Measurements from ENCODE around the gene SLA2. TPM values are rescaled to one million over a fixed set of nuclear protein-coding genes. Genes with fewer than 3 reads are reported as not detected.

The SLA2 gene
- total and polyA plus RNA-seq, 4 donors = 0.24 to 0.39 (median 0.27) TPM; not detected in 1

DNA sequence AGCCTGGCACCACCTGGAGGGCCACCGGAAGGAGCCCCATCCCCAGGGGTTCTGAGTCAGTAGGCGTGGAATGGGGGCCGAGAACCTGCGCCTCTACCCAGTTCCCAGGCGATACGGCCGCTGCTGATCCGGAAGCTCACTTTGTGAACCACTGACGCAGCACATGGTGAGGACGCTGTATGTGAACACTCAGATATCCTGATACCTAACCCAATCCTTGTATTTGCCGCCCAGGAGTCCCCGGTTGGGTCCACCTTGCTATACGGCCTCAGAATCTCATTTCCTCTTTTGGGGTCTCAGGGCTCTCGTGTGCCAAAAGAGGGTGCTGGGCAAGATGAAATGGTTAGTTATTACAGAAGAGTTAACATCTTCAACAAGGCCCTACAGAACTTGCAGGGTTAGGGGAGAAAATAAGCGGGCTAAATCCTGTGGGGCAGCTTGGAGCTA lies 41.0 kb downstream of the SLA2 start:
- Histone ChIP-seq H3K9me3 (ENCODE audit: control insufficient read depth, insufficient read depth, low read length) (no peaks in the 10 kb centered on the region), H3K27me3 (ENCODE audit: control insufficient read depth, insufficient read depth, low read length) (no peaks in the 10 kb centered on the region), H3K4me3 (ENCODE audit: low read depth, low read length) (peak overlapping the region; percentile 88), H3K36me3 (ENCODE audit: control insufficient read depth, insufficient read depth, low read length) (peaks cover 24% of the 10 kb centered on the region), H3K4me1 (ENCODE audit: control insufficient read depth, insufficient read depth, low read length) (peaks cover 22% of the 10 kb centered on the region), H3K27ac (ENCODE audit: low read depth, low read length) (peak overlapping the region; percentile 72)
- no peak for DNase-seq (ENCODE audit: low read depth in 4 of 6, low spot score in 6 of 6)
- 66% methylated on average over 12 of the region's 15 CpGs for WGBS (ENCODE audit: insufficient coverage)

- DNase-seq (ENCODE audit: low read depth in 4 of 6, low spot score in 6 of 6) = no peak
- Histone ChIP-seq H3K36me3 (ENCODE audit: control insufficient read depth, insufficient read depth, low read length) (no peaks in the 10 kb centered on the region), H3K4me1 (ENCODE audit: control insufficient read depth, insufficient read depth, low read length) (peaks cover 13% of the 10 kb centered on the region), H3K4me3 (ENCODE audit: low read depth, low read length) (no peak overlapping the region), H3K9me3 (ENCODE audit: control insufficient read depth, insufficient read depth, low read length) (no peaks in the 10 kb centered on the region), H3K27ac (ENCODE audit: low read depth, low read length) (no peak overlapping the region), H3K27me3 (ENCODE audit: control insufficient read depth, insufficient read depth, low read length) (no peaks in the 10 kb centered on the region)
- 79% methylated on average over 1 of the region's 1 CpG for WGBS (ENCODE audit: insufficient coverage)
Measured at GRCh38 chr20:36601540-36601939, 44.5 kb downstream of the SLA2 start.

- WGBS (ENCODE audit: insufficient coverage) = 100% methylated on average over 2 of the region's 5 CpGs
- H3K27ac ChIP-seq (ENCODE audit: low read depth, low read length) = no peak overlapping the region
Measured at GRCh38 chr20:36599912-36600345, 46.1 kb downstream of the SLA2 start.

DNA sequence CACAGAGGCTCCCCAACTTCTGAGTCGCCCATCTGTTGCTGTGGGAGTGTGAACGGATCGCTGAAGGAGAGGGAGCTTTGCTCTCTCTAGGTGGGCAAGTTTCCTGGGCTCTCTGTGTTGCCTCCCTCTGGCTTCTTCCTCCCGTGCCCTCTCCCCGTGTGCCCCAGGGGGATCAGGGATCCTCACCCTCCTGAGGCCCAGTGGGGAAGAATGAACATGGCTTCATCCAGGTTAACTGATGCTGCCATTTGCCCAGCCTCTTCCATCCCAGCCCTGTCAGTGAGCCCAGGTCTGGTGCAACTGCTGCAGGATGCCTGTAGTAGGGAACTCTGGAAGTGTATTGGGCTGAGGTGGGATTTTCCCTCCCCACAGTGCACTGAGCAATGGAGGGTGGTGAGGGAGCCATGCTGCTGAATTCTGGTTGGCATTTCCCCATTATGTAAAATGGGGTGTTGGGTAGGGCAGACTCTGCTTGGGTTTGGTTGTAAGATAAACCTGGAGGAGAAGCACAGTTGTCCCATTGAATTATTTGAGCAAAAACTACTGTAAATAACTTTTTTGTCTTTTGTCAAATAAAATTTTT lies 52.6 kb downstream of the SLA2 start:
- no peak overlapping the region for H3K4me3 ChIP-seq (ENCODE audit: low read depth, low read length)
- DNase-seq (ENCODE audit: low read depth in 4 of 6, low spot score in 6 of 6) = no peak
- H3K27ac ChIP-seq (ENCODE audit: low read depth, low read length) = no peak overlapping the region
- H3K36me3 ChIP-seq (ENCODE audit: control insufficient read depth, insufficient read depth, low read length) = peaks cover 12% of the 10 kb centered on the region
- H3K9me3 ChIP-seq (ENCODE audit: control insufficient read depth, insufficient read depth, low read length) = no peaks in the 10 kb centered on the region
- H3K4me1 ChIP-seq (ENCODE audit: control insufficient read depth, insufficient read depth, low read length) = peaks cover 10% of the 10 kb centered on the region
- no peaks in the 10 kb centered on the region for H3K27me3 ChIP-seq (ENCODE audit: control insufficient read depth, insufficient read depth, low read length)
- 91% methylated on average over 4 of the region's 5 CpGs for WGBS (ENCODE audit: insufficient coverage)

More at GRCh38 chr20:36599912-36600345, 46.1 kb downstream of the SLA2 start:
- Histone ChIP-seq H3K36me3 (ENCODE audit: control insufficient read depth, insufficient read depth, low read length) (no peaks in the 10 kb centered on the region), H3K4me3 (ENCODE audit: low read depth, low read length) (no peak overlapping the region), H3K27me3 (ENCODE audit: control insufficient read depth, insufficient read depth, low read length) (no peaks in the 10 kb centered on the region), H3K9me3 (ENCODE audit: control insufficient read depth, insufficient read depth, low read length) (no peaks in the 10 kb centered on the region), H3K4me1 (ENCODE audit: control insufficient read depth, insufficient read depth, low read length) (peaks cover 3% of the 10 kb centered on the region)
- DNase-seq (ENCODE audit: low read depth in 4 of 6, low spot score in 6 of 6) = no peak

DNA sequence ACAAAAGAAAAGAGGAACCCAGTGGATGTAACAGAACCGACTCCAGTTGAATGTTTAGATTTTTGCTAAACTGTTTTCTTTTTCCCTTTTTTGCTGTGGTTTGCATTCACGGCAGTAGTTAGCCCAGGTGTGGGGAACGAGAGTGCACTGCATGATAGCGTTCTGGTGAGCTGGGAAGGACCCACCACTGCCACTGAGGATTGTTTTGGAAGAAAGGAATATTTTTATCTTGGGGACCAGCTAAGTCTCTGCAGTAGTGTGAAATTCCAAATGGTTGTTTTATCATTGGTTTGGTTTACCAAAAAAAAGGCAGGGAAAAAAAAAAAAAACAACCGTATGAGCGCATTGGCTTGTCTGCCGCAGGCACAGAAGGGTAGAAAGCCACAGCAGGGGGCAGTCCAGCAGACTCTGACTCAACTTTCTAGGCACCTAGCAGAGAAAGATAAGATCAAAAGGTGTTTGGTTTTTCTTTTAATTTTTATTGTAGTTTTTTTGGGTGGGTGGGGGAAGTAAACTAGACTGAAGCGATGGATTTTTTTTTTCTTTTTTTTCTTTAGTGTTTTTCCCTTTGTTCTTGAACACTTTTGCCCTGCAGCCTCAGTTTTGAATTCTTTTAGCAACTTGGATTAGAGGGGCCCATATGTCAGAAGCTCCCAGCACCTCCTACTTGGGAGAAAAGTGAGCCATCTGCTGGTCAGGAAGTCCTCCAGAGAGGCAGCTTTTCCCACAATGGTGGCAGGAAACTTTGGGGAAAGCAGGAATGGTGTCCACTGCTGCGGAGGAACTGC lies 53.9 kb downstream of the SLA2 start:
- H3K36me3 ChIP-seq (ENCODE audit: control insufficient read depth, insufficient read depth, low read length) = peaks cover 18% of the 10 kb centered on the region
- peak in 2 of 6 donors; percentile 71 to 79 for DNase-seq (ENCODE audit: low read depth in 4 of 6, low spot score in 6 of 6)
- H3K27ac ChIP-seq (ENCODE audit: low read depth, low read length) = no peak overlapping the region
- 72% methylated on average over 6 of the region's 9 CpGs for WGBS (ENCODE audit: insufficient coverage)
- H3K9me3 ChIP-seq (ENCODE audit: control insufficient read depth, insufficient read depth, low read length) = no peaks in the 10 kb centered on the region
- H3K27me3 ChIP-seq (ENCODE audit: control insufficient read depth, insufficient read depth, low read length) = no peaks in the 10 kb centered on the region
- no peak overlapping the region for H3K4me3 ChIP-seq (ENCODE audit: low read depth, low read length)
- H3K4me1 ChIP-seq (ENCODE audit: control insufficient read depth, insufficient read depth, low read length) = peaks cover 10% of the 10 kb centered on the region

GRCh38 chr20:36591281-36591680 lies 54.7 kb downstream of the SLA2 start:
- Histone ChIP-seq H3K27me3 (ENCODE audit: control insufficient read depth, insufficient read depth, low read length) (no peaks in the 10 kb centered on the region), H3K36me3 (ENCODE audit: control insufficient read depth, insufficient read depth, low read length) (peaks cover 21% of the 10 kb centered on the region), H3K4me1 (ENCODE audit: control insufficient read depth, insufficient read depth, low read length) (peaks cover 10% of the 10 kb centered on the region), H3K4me3 (ENCODE audit: low read depth, low read length) (no peak overlapping the region), H3K27ac (ENCODE audit: low read depth, low read length) (no peak overlapping the region), H3K9me3 (ENCODE audit: control insufficient read depth, insufficient read depth, low read length) (no peaks in the 10 kb centered on the region)
- WGBS (ENCODE audit: insufficient coverage) = 64% methylated on average over 5 of the region's 5 CpGs
- DNase-seq (ENCODE audit: low read depth in 4 of 6, low spot score in 6 of 6) = peak in 2 of 6 donors; percentile 14 to 39

DNA sequence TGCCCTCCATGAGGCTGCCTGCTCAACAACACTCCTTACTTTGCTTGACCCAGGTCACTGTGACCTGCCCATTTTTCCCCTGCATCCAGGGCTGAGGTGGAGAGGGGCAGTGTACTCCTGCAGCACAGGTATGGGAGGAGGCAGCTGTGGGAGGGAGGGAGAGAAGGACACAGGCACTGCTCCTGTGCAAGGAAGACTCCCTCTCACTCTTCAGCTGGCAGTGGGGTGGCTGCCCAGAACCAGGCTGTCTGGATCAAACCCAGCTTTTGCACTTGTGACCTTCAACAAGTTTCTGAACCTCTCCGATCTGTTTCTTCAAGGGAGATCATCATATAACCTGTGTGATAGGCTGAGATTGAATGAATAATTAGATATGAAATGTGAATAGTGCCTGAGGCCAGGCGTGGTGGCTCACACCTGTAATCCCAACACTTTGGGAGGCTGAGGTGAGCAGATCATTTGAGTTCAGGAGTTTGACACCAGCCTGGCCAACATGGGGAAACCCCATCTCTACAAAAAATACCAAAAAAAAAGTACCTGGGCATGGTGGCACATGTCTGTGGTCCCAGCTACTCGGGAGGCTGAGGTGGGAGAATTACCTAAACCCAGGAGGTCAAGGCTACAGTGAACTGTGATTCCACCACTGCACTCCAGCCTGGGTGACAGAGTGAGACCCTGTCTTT lies 58.5 kb downstream of the SLA2 start:
- no peak overlapping the region for H3K27ac ChIP-seq (ENCODE audit: low read depth, low read length)
- H3K9me3 ChIP-seq (ENCODE audit: control insufficient read depth, insufficient read depth, low read length) = no peaks in the 10 kb centered on the region
- no peak overlapping the region for H3K4me3 ChIP-seq (ENCODE audit: low read depth, low read length)
- H3K36me3 ChIP-seq (ENCODE audit: control insufficient read depth, insufficient read depth, low read length) = peaks cover 25% of the 10 kb centered on the region
- WGBS (ENCODE audit: insufficient coverage) = 75% methylated on average over 2 of the region's 3 CpGs
- peaks cover 10% of the 10 kb centered on the region for H3K4me1 ChIP-seq (ENCODE audit: control insufficient read depth, insufficient read depth, low read length)
- H3K27me3 ChIP-seq (ENCODE audit: control insufficient read depth, insufficient read depth, low read length) = no peaks in the 10 kb centered on the region
- no peak for DNase-seq (ENCODE audit: low read depth in 4 of 6, low spot score in 6 of 6)

DNA sequence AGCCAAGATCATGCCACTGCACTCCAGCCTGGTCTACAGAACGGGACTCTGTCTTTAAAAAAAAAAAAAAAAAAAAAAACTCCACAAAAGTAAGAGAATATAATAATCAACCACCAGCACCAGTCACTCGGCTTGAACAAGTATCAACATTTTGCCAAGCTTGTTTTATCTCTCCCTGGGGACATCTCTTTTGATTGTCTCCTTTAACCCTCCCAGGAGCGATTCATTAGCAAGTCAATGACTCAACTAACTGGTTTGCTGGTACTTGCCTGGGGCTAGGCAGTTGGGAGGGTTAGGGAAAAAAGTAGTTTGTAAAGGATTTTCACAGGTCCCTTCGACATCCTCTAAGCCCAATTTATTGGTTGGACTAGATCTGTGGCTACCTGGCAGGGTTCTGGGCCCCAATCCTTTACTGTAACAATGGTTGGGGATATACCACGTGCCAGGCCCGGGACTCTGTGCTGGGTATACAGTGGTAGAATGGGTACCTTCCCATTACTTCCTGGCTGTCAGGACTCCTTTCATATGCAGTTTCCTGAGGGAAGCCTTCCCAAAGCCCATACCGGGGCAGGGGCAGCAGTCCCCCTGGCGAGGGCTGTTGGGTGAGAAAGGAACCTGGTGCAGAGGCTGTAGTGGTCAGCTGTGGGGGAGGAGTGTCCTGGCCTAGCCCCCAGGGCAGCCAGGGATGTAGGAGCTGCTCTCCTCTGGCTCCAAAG lies 60.4 kb downstream of the SLA2 start:
- 36% methylated on average over 2 of the region's 8 CpGs for WGBS (ENCODE audit: insufficient coverage)
- Histone ChIP-seq H3K27me3 (ENCODE audit: control insufficient read depth, insufficient read depth, low read length) (no peaks in the 10 kb centered on the region), H3K36me3 (ENCODE audit: control insufficient read depth, insufficient read depth, low read length) (peaks cover 24% of the 10 kb centered on the region)

GRCh38 chr20:36584018-36584481 lies 61.9 kb downstream of the SLA2 start:
- Histone ChIP-seq H3K27me3 (ENCODE audit: control insufficient read depth, insufficient read depth, low read length) (no peaks in the 10 kb centered on the region), H3K36me3 (ENCODE audit: control insufficient read depth, insufficient read depth, low read length) (peaks cover 32% of the 10 kb centered on the region), H3K4me1 (ENCODE audit: control insufficient read depth, insufficient read depth, low read length) (no peaks in the 10 kb centered on the region), H3K9me3 (ENCODE audit: control insufficient read depth, insufficient read depth, low read length) (no peaks in the 10 kb centered on the region), H3K27ac (ENCODE audit: low read depth, low read length) (no peak overlapping the region), H3K4me3 (ENCODE audit: low read depth, low read length) (no peak overlapping the region)
- no peak for DNase-seq (ENCODE audit: low read depth in 4 of 6, low spot score in 6 of 6)
- no CpG with 5 or more reads among the region's 2 CpGs for WGBS (ENCODE audit: insufficient coverage)

More for the DNA sequence above, 60.4 kb downstream of the SLA2 start:
- Histone ChIP-seq H3K4me1 (ENCODE audit: control insufficient read depth, insufficient read depth, low read length) (no peaks in the 10 kb centered on the region), H3K27ac (ENCODE audit: low read depth, low read length) (no peak overlapping the region), H3K4me3 (ENCODE audit: low read depth, low read length) (no peak overlapping the region), H3K9me3 (ENCODE audit: control insufficient read depth, insufficient read depth, low read length) (no peaks in the 10 kb centered on the region)
- peak in 1 of 6 donors; percentile 28 for DNase-seq (ENCODE audit: low read depth in 4 of 6, low spot score in 6 of 6)
